Kidney epithelial cell (primary cell): ENCODE data around the gene FOXO6. TPM values are rescaled to one million over a fixed set of nuclear protein-coding genes. Genes with fewer than 3 reads are reported as not detected.
A peak's percentile ranks its signal among the peaks of the same experiment; 100 is the strongest.

Experiments used
- DNase-seq: peaks from one replicate; pipeline ENCODE4 v3.0.0-alpha.2; 2010; ENCODE audit warnings: low read depth
- H3K27me3 ChIP-seq: 2 replicates; pipeline ENCODE4 v1.6.0; 2011; ENCODE audit warnings: low read length; ENCODE audit not compliant: control insufficient read depth, insufficient read depth
- H3K36me3 ChIP-seq: 2 replicates; pipeline ENCODE4 v1.5.1; 2011; ENCODE audit warnings: low read length; ENCODE audit not compliant: control insufficient read depth, insufficient read depth
- H3K4me3 ChIP-seq: 2 replicates; pipeline ENCODE4 v1.5.1; 2011; ENCODE audit warnings: low read depth, mild to moderate bottlenecking, control low read depth, low read length
- CTCF ChIP-seq: IDR thresholded peaks from 2 replicates; pipeline ENCODE4 v1.5.1; 2011; ENCODE audit warnings: mild to moderate bottlenecking, moderate library complexity, low read length, control low read depth, inconsistent platforms; ENCODE audit not compliant: insufficient read depth, poor library complexity, severe bottlenecking
- total RNA-seq: library from RNA; depleted of rRNA; stranded (reverse); fragments of >200 nt; gene quantifications from 2 replicates; pipeline ENCODE4 v1.2.3, GENCODE V29; 2015

The FOXO6 gene
- total RNA-seq, 1 donor from 2014 or later, result 0.67 TPM

GRCh38 chr1:41380979-41381691 lies 19.9 kb downstream of the FOXO6 start:
- peaks cover 6% of the 10 kb centered on the region for H3K27me3 ChIP-seq
- DNase-seq, result no peak
- H3K4me3 ChIP-seq, result peak overlapping the region; percentile 36
- H3K36me3 ChIP-seq, result no peaks in the 10 kb centered on the region
- TF ChIP-seq CTCF, result no peak

DNA sequence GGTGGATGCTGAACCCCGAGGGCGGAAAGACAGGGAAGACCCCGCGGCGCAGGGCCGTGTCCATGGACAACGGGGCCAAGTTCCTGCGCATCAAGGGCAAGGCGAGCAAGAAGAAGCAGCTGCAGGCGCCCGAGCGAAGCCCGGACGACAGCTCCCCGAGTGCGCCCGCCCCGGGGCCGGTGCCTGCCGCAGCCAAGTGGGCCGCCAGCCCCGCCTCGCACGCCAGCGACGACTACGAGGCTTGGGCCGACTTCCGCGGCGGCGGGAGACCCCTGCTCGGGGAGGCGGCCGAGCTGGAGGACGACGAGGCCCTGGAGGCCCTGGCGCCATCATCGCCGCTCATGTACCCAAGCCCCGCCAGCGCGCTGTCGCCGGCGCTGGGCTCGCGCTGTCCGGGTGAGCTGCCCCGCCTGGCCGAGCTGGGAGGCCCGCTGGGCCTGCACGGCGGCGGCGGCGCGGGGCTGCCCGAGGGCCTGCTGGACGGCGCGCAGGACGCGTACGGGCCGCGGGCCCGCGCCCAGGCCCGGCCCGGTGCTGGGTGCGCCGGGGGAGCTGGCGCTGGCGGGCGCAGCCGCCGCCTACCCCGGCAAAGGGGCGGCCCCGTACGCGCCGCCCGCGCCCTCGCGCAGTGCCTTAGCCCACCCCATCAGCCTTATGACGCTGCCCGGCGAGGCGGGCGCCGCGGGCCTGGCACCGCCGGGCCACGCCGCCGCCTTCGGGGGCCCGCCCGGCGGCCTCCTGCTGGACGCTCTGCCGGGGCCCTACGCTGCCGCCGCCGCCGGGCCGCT lies 20.7 kb downstream of the FOXO6 start:
- no peaks in the 10 kb centered on the region for H3K36me3 ChIP-seq
- H3K4me3 ChIP-seq, result peak overlapping the region; percentile 42
- no peak for TF ChIP-seq CTCF
- no peak for DNase-seq
- H3K27me3 ChIP-seq, result peaks cover 8% of the 10 kb centered on the region

GRCh38 chr1:41382480-41383090 lies 21.4 kb downstream of the FOXO6 start:
- peak overlapping the region; percentile 42 for H3K4me3 ChIP-seq
- peaks cover 8% of the 10 kb centered on the region for H3K27me3 ChIP-seq
- no peak for DNase-seq
- TF ChIP-seq CTCF, result no peak
- H3K36me3 ChIP-seq, result no peaks in the 10 kb centered on the region

DNA sequence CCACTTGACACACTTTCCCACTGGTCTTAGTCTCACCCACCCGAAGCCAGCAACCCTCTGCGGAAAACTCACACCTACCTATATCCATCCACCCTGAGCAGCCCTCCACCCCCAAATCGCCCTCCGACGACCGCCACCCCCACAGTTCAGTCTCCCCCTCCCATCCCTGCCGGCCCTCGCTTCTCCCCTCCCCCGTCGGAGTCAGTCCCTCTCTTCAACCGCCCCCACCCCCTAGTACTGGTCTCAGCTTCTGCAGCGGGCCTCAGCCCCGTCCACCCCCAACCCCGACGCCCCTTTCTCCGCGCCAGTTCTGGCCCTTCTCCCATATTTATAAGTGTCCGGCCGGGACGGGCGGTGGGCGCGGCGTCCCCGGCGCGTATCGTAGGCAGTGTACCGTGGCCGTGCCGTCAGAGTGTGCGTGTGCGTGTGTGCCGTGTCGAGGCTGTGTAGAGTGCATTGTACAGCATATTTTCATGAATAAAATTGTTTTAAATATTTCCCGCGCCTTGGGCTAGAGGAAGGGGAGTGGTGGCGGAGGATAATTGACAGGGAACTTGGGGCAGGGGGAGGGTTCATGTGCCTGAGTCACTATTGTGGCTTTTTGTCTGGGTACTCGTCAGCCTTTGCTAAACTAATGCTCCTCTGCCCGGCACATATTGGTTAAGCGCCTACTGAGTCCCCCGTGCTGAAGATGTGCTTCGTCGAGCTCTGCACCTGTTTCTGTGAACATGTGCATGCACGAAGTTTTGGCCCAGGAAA lies 22.0 kb downstream of the FOXO6 start:
- no peak for DNase-seq
- Histone ChIP-seq H3K4me3 (peak overlapping the region; percentile 42), H3K27me3 (peaks cover 8% of the 10 kb centered on the region), H3K36me3 (no peaks in the 10 kb centered on the region)
- no peak for TF ChIP-seq CTCF

DNA sequence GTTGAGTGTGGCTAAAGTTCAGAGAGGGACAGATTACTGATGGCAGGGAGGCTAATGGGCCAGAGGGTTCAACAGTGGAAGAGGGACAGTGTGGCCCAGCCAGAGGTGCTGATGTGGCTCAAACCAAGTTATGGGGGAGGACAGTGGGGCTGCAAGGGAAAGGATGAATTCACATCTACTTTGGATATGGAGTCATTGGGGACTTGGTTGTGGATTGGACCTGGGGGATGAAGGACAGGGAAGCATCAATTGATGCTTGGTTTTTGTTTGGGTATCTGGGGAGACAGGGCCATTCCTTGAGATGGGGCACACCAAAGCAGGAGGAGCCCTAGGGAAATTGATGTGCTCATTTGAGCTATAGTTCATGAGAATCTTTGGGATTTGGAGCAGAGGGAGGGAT lies 23.3 kb downstream of the FOXO6 start:
- H3K27me3 ChIP-seq, result peaks cover 8% of the 10 kb centered on the region
- H3K4me3 ChIP-seq, result no peak overlapping the region
- no peak for TF ChIP-seq CTCF
- DNase-seq, result no peak
- H3K36me3 ChIP-seq, result no peaks in the 10 kb centered on the region
